H1 (cell line): Measurements from ENCODE around the gene DUOX1. TPM values are rescaled to one million over a fixed set of nuclear protein-coding genes. Genes with fewer than 3 reads are reported as not detected.

ENCODE experiments used
- CTCF ChIA-PET: fragments of 300-600 bp; sonication (Branson Sonifier 250); formaldehyde crosslinking; loops from one replicate; lab custom pipeline; 2021; ENCODE audit not compliant: partially characterized antibody; lab: Charles Lee
- POLR2A ChIA-PET: fragments of 300-600 bp; sonication (Branson Sonifier 250); formaldehyde crosslinking; loops from one replicate; lab custom pipeline; 2021; ENCODE audit warnings: inconsistent platforms; ENCODE audit not compliant: partially characterized antibody; lab: Charles Lee
- DNase-seq, 2 experiments: peaks; one replicate each; pipeline versions ENCODE4 v3.0.0 to v3.0.0-alpha.2; 2010 to 2022; ENCODE audit warnings: low spot score in 2 of 2, low read depth in 1 of 2, mixed read lengths in 1 of 2
- FAIRE-seq: peaks from 2 replicates; lab custom pipeline; 2011; peaks lifted over from hg19 to GRCh38; lab: Jason Lieb, UNC
- H2AFZ ChIP-seq: 2 replicates; pipeline ENCODE4 v1.8.1; 2012; ENCODE audit warnings: low read length, inconsistent platforms
- H2AK5ac ChIP-seq: 2 replicates; pipeline ENCODE4 v1.6.1; 2013; ENCODE audit warnings: low read depth, low read length
- H2BK120ac ChIP-seq: replicated peaks from 2 replicates; pipeline ENCODE3; 2013; ENCODE audit warnings: low read depth, low read length, inconsistent platforms
- H2BK12ac ChIP-seq: 2 replicates; pipeline ENCODE4 v1.6.1; 2013; ENCODE audit warnings: low read depth, low read length
- H2BK15ac ChIP-seq: 2 replicates; pipeline ENCODE4 v1.6.1; 2013; ENCODE audit warnings: low read length
- H2BK20ac ChIP-seq: 2 replicates; pipeline ENCODE4 v1.6.1; 2013; ENCODE audit warnings: low read length
- H2BK5ac ChIP-seq: 2 replicates; pipeline ENCODE4 v1.6.1; 2013; ENCODE audit warnings: low read depth, low read length
- H3K14ac ChIP-seq: 2 replicates; pipeline ENCODE4 v1.6.1; 2013; ENCODE audit warnings: inconsistent platforms; ENCODE audit not compliant: insufficient read length
- H3K18ac ChIP-seq: 2 replicates; pipeline ENCODE4 v1.6.1; 2013; ENCODE audit warnings: low read length; ENCODE audit errors: extremely low read depth
- H3K23ac ChIP-seq: 2 replicates; pipeline ENCODE4 v1.6.1; 2013; ENCODE audit warnings: inconsistent platforms; ENCODE audit not compliant: insufficient read length
- H3K23me2 ChIP-seq: 2 replicates; pipeline ENCODE4 v1.6.1; 2013; ENCODE audit warnings: low read depth, low read length
- H3K27ac ChIP-seq: 2 replicates; pipeline ENCODE4 v1.6.1; 2011; ENCODE audit warnings: low read depth, low read length, inconsistent platforms
- H3K27me3 ChIP-seq, 4 experiments: replicated peaks in 1 of 4; 1 replicate in 1 of 4; 2 replicates in 3 of 4; pipeline versions ENCODE4 v1.6.1 to v1.8.1; 2011 to 2013; ENCODE audit warnings: low read length in 3 of 4, mild to moderate bottlenecking in 3 of 4, inconsistent platforms in 2 of 4, mixed read lengths in 2 of 4, moderate library complexity in 1 of 4; ENCODE audit not compliant: control insufficient read depth in 3 of 4, insufficient read depth in 3 of 4; ENCODE audit errors: extremely low read depth in 1 of 4
- H3K36me3 ChIP-seq, 4 experiments: 2 replicates each; pipeline versions ENCODE4 v1.6.1 to v1.8.1; 2011 to 2013; ENCODE audit warnings: mild to moderate bottlenecking in 4 of 4, low read length in 3 of 4, moderate library complexity in 2 of 4, control low read depth in 1 of 4, inconsistent platforms in 1 of 4; ENCODE audit not compliant: insufficient read depth in 4 of 4, control insufficient read depth in 2 of 4
- H3K4ac ChIP-seq: replicated peaks from 2 replicates; pipeline ENCODE3; 2013; ENCODE audit warnings: low read length, low read depth, mixed read lengths, inconsistent platforms; ENCODE audit not compliant: insufficient read length
- H3K4me1 ChIP-seq, 4 experiments: replicated peaks in 1 of 4; 1 replicate in 1 of 4; 2 replicates in 3 of 4; pipeline versions ENCODE4 v1.6.1 to v1.8.1; 2011 to 2013; ENCODE audit warnings: low read length in 3 of 4, inconsistent platforms in 2 of 4, mixed read lengths in 1 of 4; ENCODE audit not compliant: insufficient read depth in 4 of 4, control insufficient read depth in 3 of 4
- H3K4me2 ChIP-seq, 2 experiments: 2 replicates each; pipeline versions ENCODE4 v1.6.1 to v1.8.1; 2011 to 2013; ENCODE audit warnings: low read depth in 2 of 2, low read length in 2 of 2, control low read depth in 1 of 2, inconsistent platforms in 1 of 2, mild to moderate bottlenecking in 1 of 2; ENCODE audit not compliant: insufficient read depth in 1 of 2
- H3K4me3 ChIP-seq, 4 experiments: fragments of 200-600, 300-600 bp in 1 of 4; sonication (generic), shearing (Covaris generic), sonication (Bioruptor Twin) in 1 of 4; 2 replicates each; pipeline versions ENCODE4 v1.5.1 to v1.8.1; 2011 to 2016; ENCODE audit warnings: low read length in 4 of 4, low read depth in 3 of 4, control low read depth in 2 of 4, inconsistent platforms in 2 of 4, mild to moderate bottlenecking in 2 of 4, mixed read lengths in 1 of 4, moderate library complexity in 1 of 4; ENCODE audit not compliant: insufficient read depth in 2 of 4; ENCODE audit errors: extremely low read depth in 1 of 4
- H3K56ac ChIP-seq: replicated peaks from 2 replicates; pipeline ENCODE3; 2013; ENCODE audit warnings: low read depth, mild to moderate bottlenecking, mixed read lengths, low read length, inconsistent platforms; ENCODE audit not compliant: insufficient read length
- H3K79me1 ChIP-seq: 2 replicates; pipeline ENCODE4 v1.6.1; 2013; ENCODE audit warnings: low read depth, low read length, control low read depth
- H3K79me2 ChIP-seq, 2 experiments: 2 replicates each; pipeline versions ENCODE4 v1.6.1 to v1.8.1; 2012 to 2013; ENCODE audit warnings: low read length in 2 of 2, mild to moderate bottlenecking in 2 of 2, inconsistent platforms in 1 of 2; ENCODE audit not compliant: insufficient read depth in 2 of 2, control insufficient read depth in 1 of 2
- H3K9ac ChIP-seq, 4 experiments: replicated peaks in 1 of 4; 1 replicate in 1 of 4; 2 replicates in 3 of 4; pipeline versions ENCODE4 v1.6.1 to v1.8.1; 2011 to 2013; ENCODE audit warnings: low read depth in 3 of 4, low read length in 3 of 4, control low read depth in 2 of 4, mild to moderate bottlenecking in 2 of 4, moderate library complexity in 2 of 4, inconsistent platforms in 1 of 4; ENCODE audit errors: extremely low read depth in 1 of 4
- H3K9me3 ChIP-seq, 2 experiments: 2 replicates each; pipeline versions ENCODE4 v1.6.1 to v1.8.1; 2012 to 2013; ENCODE audit warnings: mild to moderate bottlenecking in 2 of 2, moderate library complexity in 2 of 2, control low read depth in 1 of 2, inconsistent platforms in 1 of 2, low read depth in 1 of 2, low read length in 1 of 2, mixed read lengths in 1 of 2; ENCODE audit not compliant: insufficient read depth in 2 of 2
- H4K20me1 ChIP-seq, 2 experiments: replicated peaks in 1 of 2; 2 replicates each; pipeline versions ENCODE3 to v1.8.1; 2011 to 2013; ENCODE audit warnings: inconsistent platforms in 2 of 2, low read length in 2 of 2, mild to moderate bottlenecking in 1 of 2; ENCODE audit not compliant: insufficient read depth in 2 of 2, control insufficient read depth in 1 of 2
- H4K5ac ChIP-seq: 2 replicates; pipeline ENCODE4 v1.6.1; 2013; ENCODE audit warnings: low read length, low read depth, mixed read lengths, inconsistent platforms; ENCODE audit not compliant: insufficient read length
- H4K8ac ChIP-seq: 2 replicates; pipeline ENCODE4 v1.8.0; 2013; ENCODE audit warnings: mild to moderate bottlenecking, moderate library complexity, low read length, inconsistent platforms; ENCODE audit not compliant: insufficient read depth; ENCODE audit errors: extremely low read depth
- H4K91ac ChIP-seq: replicated peaks from 2 replicates; pipeline ENCODE3; 2013; ENCODE audit warnings: low read length, mixed read lengths, inconsistent platforms; ENCODE audit not compliant: insufficient read length
- ATF2 ChIP-seq: IDR thresholded peaks from 2 replicates; pipeline ENCODE4 v1.6.1; 2012; ENCODE audit warnings: low read length, inconsistent platforms
- CHD2 ChIP-seq: IDR thresholded peaks from 2 replicates; pipeline ENCODE4 v1.6.1; 2012; ENCODE audit warnings: low read length, improper control_type of control experiment
- CREB1 ChIP-seq: IDR thresholded peaks from 2 replicates; pipeline ENCODE4 v1.6.1; 2012; ENCODE audit warnings: inconsistent platforms
- E2F6 ChIP-seq: IDR thresholded peaks from 2 replicates; pipeline ENCODE4 v1.6.1; 2012; ENCODE audit warnings: inconsistent platforms
- EGR1 ChIP-seq: IDR thresholded peaks from 2 replicates; pipeline ENCODE4 v1.6.1; 2011; ENCODE audit warnings: low read depth, low read length, borderline replicate concordance
- RFX5 ChIP-seq: IDR thresholded peaks from 2 replicates; pipeline ENCODE4 v1.6.1; 2011; ENCODE audit warnings: low read depth, low read length, improper control_type of control experiment, borderline replicate concordance
- SIRT6 ChIP-seq: IDR thresholded peaks from one replicate; pipeline ENCODE4 v1.7.1; 2012; ENCODE audit warnings: low read length, inconsistent platforms
- SP2 ChIP-seq: IDR thresholded peaks from 2 replicates; pipeline ENCODE4 v1.6.1; 2012; ENCODE audit warnings: mild to moderate bottlenecking, low read length, inconsistent platforms
- WGBS, 2 experiments: shearing (Covaris generic) in 1 of 2; methylation state at CpG; one replicate each; pipeline versions ENCODE4 v1.1.6 to v1.1.7; 2013 to 2015; ENCODE audit warnings: low lambda C conversion rate in 2 of 2, mixed read lengths in 2 of 2, inconsistent platforms in 1 of 2, low coverage in 1 of 2, missing lambda C conversion rate in 1 of 2; ENCODE audit not compliant: insufficient replicate concordance in 2 of 2, insufficient coverage in 1 of 2, insufficient read length in 1 of 2; ENCODE audit errors: extremely low coverage in 1 of 2, missing lambda C conversion rate in 1 of 2; 5-methylcytosine and 5-hydroxymethylcytosine counted together
- polyA plus RNA-seq, 7 experiments: library from polyadenylated mRNA; depleted of rRNA in 3 of 7; stranded (reverse) in 5 of 7; unstranded in 2 of 7; fragments of >200 nt in 5 of 7; fragments of 200-250 nt in 2 of 7; gene quantifications; 1 replicate in 5 of 7; 2 replicates in 1 of 7; 4 replicates in 1 of 7; pipeline versions ENCODE4 v1.2.1 to v1.2.3, GENCODE V29; 2011 to 2013; ENCODE audit warnings: missing spikeins in 2 of 7, mixed read lengths in 2 of 7
- total RNA-seq: library from RNA; stranded (reverse); fragmentation: NEBNext Ultra II Directional; extraction: Animal tissue kit (Norgen Biotek cat#: 25700); gene quantifications from 2 replicates; pipeline ENCODE4 v1.2.1, GENCODE V29; 2021
- TF ChIP-seq, protein P1 (sequence below): IDR thresholded peaks from 2 replicates; pipeline ENCODE4 v1.6.1; 2011; ENCODE audit warnings: low read depth, mild to moderate bottlenecking, low read length; ENCODE audit not compliant: insufficient read depth

DUOX1 gene
- total and polyA plus RNA-seq, 2 of the 8 experiments (the other 6 are each of a cell fraction or from before 2014, with no cell fraction given), result 0.84 to 1.4 TPM

- no peak overlapping the region for H3K18ac ChIP-seq
- 100% methylated on average over 10 of the region's 12 CpGs; no CpG with 5 or more reads in 1 of the 2 experiments for WGBS, 2 experiments
- H3K4me1 ChIP-seq, result peaks cover 0 to 19% (median 13%) of the 10 kb centered on the region in 4 experiments; a peak in 5 of 7 replicates
- no peak overlapping the region for H3K4me2 ChIP-seq
- H4K5ac ChIP-seq, result no peak overlapping the region
- no peaks in the 10 kb centered on the region; the same call in 1 of the 2 replicates for H3K23me2 ChIP-seq
- H2AK5ac ChIP-seq, result no peak overlapping the region
- no peak for DNase-seq
- no peak overlapping the region for H3K4ac ChIP-seq
- no peak overlapping the region for H3K27ac ChIP-seq
- H3K56ac ChIP-seq, result no peak overlapping the region
- no peaks in the 10 kb centered on the region; the same call in 1 of the 2 replicates for H3K79me1 ChIP-seq
- no peak for FAIRE-seq
- peaks cover 2 to 4% of the 10 kb centered on the region in 2 experiments for H4K20me1 ChIP-seq
- no peak overlapping the region for H4K8ac ChIP-seq
- H2BK20ac ChIP-seq, result no peak overlapping the region
- CTCF ChIA-PET, result interaction anchor here (0.6 to 41.8 kb wide), 6 partner anchors 14 to 624 kb away, joined by 3 to 1117 read pairs (median 3); partner anchors contain the start of genes DUOX2, DUOXA2 and SHF
- no peak overlapping the region for H3K4me3 ChIP-seq
- H3K27me3 ChIP-seq, result no peaks in the 10 kb centered on the region
- peaks cover 0 to 3% (median 0%) of the 10 kb centered on the region in 4 experiments; a peak in 3 of 8 replicates for H3K36me3 ChIP-seq
- no peak overlapping the region for H3K14ac ChIP-seq
- no peak overlapping the region for H2BK12ac ChIP-seq
- H2AFZ ChIP-seq, result no peak overlapping the region
- no peak overlapping the region for H4K91ac ChIP-seq
- POLR2A ChIA-PET, result interaction anchor here (1.2 to 5.7 kb wide), 4 partner anchors 8 to 16 kb away, joined by 4 to 50 read pairs (median 15); partner anchors contain the start of gene SHF
- H3K9me3 ChIP-seq, result no peaks in the 10 kb centered on the region
- no peaks in the 10 kb centered on the region for H3K79me2 ChIP-seq
- no peak overlapping the region for H3K23ac ChIP-seq
- no peak overlapping the region for H3K9ac ChIP-seq
- H2BK5ac ChIP-seq, result no peak overlapping the region
- no peak overlapping the region for H2BK15ac ChIP-seq
- H2BK120ac ChIP-seq, result no peak overlapping the region
- TF ChIP-seq SIRT6 (no peak), E2F6 (no peak), CHD2 (no peak), SP2 (no peak), ATF2 (no peak), CREB1 (no peak), RFX5 (no peak), EGR1 (no peak)
- TF ChIP-seq, protein P1, sequence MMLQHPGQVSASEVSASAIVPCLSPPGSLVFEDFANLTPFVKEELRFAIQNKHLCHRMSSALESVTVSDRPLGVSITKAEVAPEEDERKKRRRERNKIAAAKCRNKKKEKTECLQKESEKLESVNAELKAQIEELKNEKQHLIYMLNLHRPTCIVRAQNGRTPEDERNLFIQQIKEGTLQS, result no peak
Observed at GRCh38 chr15:45171912-45172311, 42.1 kb downstream of the DUOX1 start.
